NT2/D1 (cell line): ENCODE data around the gene KPNB1.

Experiments used
- SUZ12 ChIP-seq: IDR thresholded peaks from 2 replicates; pipeline ENCODE4 v1.6.1; 2011; ENCODE audit not compliant: insufficient read length, insufficient read depth; ENCODE audit errors: extremely low read depth
- ZNF274 ChIP-seq: IDR thresholded peaks from 2 replicates; pipeline ENCODE4 v1.6.1; 2011; ENCODE audit warnings: mild to moderate bottlenecking, low read depth, low read length

DNA sequence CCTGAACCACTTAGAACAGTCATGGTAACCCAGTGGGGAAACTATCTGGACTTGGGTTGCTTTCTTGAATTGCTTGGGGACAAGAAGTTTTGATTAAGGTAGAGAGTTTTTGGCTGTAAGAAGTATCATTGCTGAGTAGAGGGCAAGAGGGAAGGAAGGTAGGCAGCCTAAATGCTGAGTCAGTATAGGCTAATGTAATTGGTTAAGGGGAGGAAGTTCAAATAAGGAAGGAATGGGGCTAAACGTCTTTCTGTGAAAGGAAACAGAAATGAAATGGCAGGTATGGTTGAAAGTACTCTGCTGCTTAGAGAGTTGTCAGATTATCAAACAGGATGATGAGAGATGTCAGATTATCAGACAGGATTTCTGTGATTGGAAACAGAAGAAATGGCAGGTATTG, 20.3 kb downstream of the KPNB1 start:
- TF ChIP-seq SUZ12 (no peak), ZNF274 (no peak)
